ENCODE measurements around the gene ADAMTS3.
A peak's percentile ranks its signal among the peaks of the same experiment; 100 is the strongest.

ADAMTS3 gene

DNA sequence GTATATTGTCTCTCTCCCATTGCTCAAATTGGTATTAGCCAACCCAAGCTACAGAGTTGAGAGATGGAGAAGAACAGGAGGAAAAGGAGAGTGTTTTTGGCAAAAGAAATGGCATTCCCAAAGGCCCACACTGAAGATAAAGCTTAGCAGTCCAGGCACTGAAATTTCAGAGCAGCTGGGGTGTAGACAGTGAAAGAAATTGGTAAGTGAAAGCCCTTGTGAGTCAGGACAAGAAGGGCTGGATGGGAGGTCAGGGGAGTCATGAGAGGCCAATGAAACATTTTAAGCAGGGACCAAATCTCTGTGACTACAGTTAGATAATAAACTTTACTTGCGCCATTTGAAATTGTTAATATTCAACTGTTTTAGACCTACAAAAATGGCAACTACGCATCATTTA is 177.7 kb downstream of the ADAMTS3 start:
- TF ChIP-seq ESRRG (CRISPR knock-in tag; IDR thresholded peaks at IDR 0.05) (no peak), CSDC2 (CRISPR knock-in tag; IDR thresholded peaks at IDR 0.05) (no peak), SNAI2 (CRISPR knock-in tag; IDR thresholded peaks at IDR 0.05) (no peak), ISL1 (CRISPR knock-in tag; IDR thresholded peaks at IDR 0.05) (no peak), RARB (CRISPR knock-in tag; IDR thresholded peaks at IDR 0.05) (no peak), TOX (CRISPR knock-in tag; IDR thresholded peaks at IDR 0.05; ENCODE audit: borderline replicate concordance) (no peak), BACH2 (CRISPR knock-in tag; IDR thresholded peaks at IDR 0.05; ENCODE audit: borderline replicate concordance) (no peak), GLIS3 (CRISPR knock-in tag; IDR thresholded peaks at IDR 0.05) (no peak), PATZ1 (CRISPR knock-in tag; IDR thresholded peaks at IDR 0.05; ENCODE audit: borderline replicate concordance) (no peak), ZNF8 (CRISPR knock-in tag; IDR thresholded peaks at IDR 0.05) (no peak), ARNTL (CRISPR knock-in tag; IDR thresholded peaks at IDR 0.05; ENCODE audit: borderline replicate concordance, low read depth) (no peak), PPARA (CRISPR knock-in tag; IDR thresholded peaks at IDR 0.05; ENCODE audit: borderline replicate concordance) (no peak), OSR1 (CRISPR knock-in tag; IDR thresholded peaks at IDR 0.05) (no peak), ZNF565 (CRISPR knock-in tag; conservative IDR thresholded peaks at IDR 0.05; ENCODE audit: low read depth) (no peak), ZNF70 (CRISPR knock-in tag; IDR thresholded peaks at IDR 0.05) (no peak), ZFP3 (CRISPR knock-in tag; IDR thresholded peaks at IDR 0.05) (no peak)
- TF ChIP-seq, protein P1, sequence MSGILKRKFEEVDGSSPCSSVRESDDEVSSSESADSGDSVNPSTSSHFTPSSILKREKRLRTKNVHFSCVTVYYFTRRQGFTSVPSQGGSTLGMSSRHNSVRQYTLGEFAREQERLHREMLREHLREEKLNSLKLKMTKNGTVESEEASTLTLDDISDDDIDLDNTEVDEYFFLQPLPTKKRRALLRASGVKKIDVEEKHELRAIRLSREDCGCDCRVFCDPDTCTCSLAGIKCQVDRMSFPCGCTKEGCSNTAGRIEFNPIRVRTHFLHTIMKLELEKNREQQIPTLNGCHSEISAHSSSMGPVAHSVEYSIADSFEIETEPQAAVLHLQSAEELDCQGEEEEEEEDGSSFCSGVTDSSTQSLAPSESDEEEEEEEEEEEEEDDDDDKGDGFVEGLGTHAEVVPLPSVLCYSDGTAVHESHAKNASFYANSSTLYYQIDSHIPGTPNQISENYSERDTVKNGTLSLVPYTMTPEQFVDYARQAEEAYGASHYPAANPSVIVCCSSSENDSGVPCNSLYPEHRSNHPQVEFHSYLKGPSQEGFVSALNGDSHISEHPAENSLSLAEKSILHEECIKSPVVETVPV (CRISPR knock-in tag; IDR thresholded peaks at IDR 0.05) = no peak

GRCh38 chr4:72390409-72390808 is 178.6 kb downstream of the ADAMTS3 start:
- TF ChIP-seq POU6F1 (CRISPR knock-in tag; IDR thresholded peaks at IDR 0.05; ENCODE audit: borderline replicate concordance, low read depth) = peak; percentile 8; the same call in 1 of the 2 replicates
- no peak for TF ChIP-seq PATZ1 (CRISPR knock-in tag; IDR thresholded peaks at IDR 0.05; ENCODE audit: borderline replicate concordance)
- no peak for TF ChIP-seq PPARA (CRISPR knock-in tag; IDR thresholded peaks at IDR 0.05; ENCODE audit: borderline replicate concordance)
- no peak for TF ChIP-seq ZNF70 (CRISPR knock-in tag; IDR thresholded peaks at IDR 0.05)
- no peak for TF ChIP-seq OSR1 (CRISPR knock-in tag; IDR thresholded peaks at IDR 0.05)
- no peak for TF ChIP-seq ZNF8 (CRISPR knock-in tag; IDR thresholded peaks at IDR 0.05)
- TF ChIP-seq, protein P2, sequence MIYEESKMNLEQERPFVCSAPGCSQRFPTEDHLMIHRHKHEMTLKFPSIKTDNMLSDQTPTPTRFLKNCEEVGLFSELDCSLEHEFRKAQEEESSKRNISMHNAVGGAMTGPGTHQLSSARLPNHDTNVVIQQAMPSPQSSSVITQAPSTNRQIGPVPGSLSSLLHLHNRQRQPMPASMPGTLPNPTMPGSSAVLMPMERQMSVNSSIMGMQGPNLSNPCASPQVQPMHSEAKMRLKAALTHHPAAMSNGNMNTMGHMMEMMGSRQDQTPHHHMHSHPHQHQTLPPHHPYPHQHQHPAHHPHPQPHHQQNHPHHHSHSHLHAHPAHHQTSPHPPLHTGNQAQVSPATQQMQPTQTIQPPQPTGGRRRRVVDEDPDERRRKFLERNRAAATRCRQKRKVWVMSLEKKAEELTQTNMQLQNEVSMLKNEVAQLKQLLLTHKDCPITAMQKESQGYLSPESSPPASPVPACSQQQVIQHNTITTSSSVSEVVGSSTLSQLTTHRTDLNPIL (CRISPR knock-in tag; IDR thresholded peaks at IDR 0.05; ENCODE audit: low read depth) = no peak
- TF ChIP-seq ZC3H10 (CRISPR knock-in tag; IDR thresholded peaks at IDR 0.05) = no peak
- peak; percentile 67 for TF ChIP-seq ISL1 (CRISPR knock-in tag; IDR thresholded peaks at IDR 0.05)
- TF ChIP-seq GLIS3 (CRISPR knock-in tag; IDR thresholded peaks at IDR 0.05) = no peak
- TF ChIP-seq SNAI2 (CRISPR knock-in tag; IDR thresholded peaks at IDR 0.05) = no peak
- ATAC-seq = peak; percentile 87

More for the DNA sequence above, 177.7 kb downstream of the ADAMTS3 start:
- ATAC-seq = no peak

DNA sequence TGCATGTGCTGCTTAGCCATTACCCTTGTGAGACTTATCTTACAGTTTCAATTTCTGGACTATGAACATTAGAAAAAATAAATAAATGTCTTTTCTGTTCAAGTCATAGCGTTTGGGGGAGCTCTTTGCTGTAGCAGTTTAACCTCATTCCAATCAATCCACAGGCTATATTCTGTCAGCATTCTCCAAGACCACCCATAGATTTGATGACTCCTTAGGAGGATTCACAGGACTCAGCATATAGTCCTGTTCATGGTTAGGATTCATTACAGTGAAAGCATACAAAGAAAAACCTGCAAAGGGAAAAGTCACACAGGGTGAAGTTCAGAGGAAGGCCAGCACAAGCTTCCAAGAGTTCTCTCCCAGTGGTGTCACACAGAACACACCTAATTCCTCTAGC is 180.5 kb downstream of the ADAMTS3 start:
- no peak for ATAC-seq
- TF ChIP-seq GLIS3 (CRISPR knock-in tag; IDR thresholded peaks at IDR 0.05) = no peak
- TF ChIP-seq ZC3H10 (CRISPR knock-in tag; IDR thresholded peaks at IDR 0.05) = no peak
- no peak for TF ChIP-seq TCF4 (CRISPR knock-in tag; IDR thresholded peaks at IDR 0.05; ENCODE audit: borderline replicate concordance)
- no peak for TF ChIP-seq ZNF565 (CRISPR knock-in tag; conservative IDR thresholded peaks at IDR 0.05; ENCODE audit: low read depth)
- no peak for TF ChIP-seq CSDC2 (CRISPR knock-in tag; IDR thresholded peaks at IDR 0.05)
- TF ChIP-seq POU6F1 (CRISPR knock-in tag; IDR thresholded peaks at IDR 0.05; ENCODE audit: borderline replicate concordance, low read depth) = no peak
- TF ChIP-seq ZFP3 (CRISPR knock-in tag; IDR thresholded peaks at IDR 0.05) = no peak
- TF ChIP-seq ZFP30 (CRISPR knock-in tag; IDR thresholded peaks at IDR 0.05) = no peak
- TF ChIP-seq ARNTL (CRISPR knock-in tag; IDR thresholded peaks at IDR 0.05; ENCODE audit: borderline replicate concordance, low read depth) = no peak
- TF ChIP-seq, protein P3, sequence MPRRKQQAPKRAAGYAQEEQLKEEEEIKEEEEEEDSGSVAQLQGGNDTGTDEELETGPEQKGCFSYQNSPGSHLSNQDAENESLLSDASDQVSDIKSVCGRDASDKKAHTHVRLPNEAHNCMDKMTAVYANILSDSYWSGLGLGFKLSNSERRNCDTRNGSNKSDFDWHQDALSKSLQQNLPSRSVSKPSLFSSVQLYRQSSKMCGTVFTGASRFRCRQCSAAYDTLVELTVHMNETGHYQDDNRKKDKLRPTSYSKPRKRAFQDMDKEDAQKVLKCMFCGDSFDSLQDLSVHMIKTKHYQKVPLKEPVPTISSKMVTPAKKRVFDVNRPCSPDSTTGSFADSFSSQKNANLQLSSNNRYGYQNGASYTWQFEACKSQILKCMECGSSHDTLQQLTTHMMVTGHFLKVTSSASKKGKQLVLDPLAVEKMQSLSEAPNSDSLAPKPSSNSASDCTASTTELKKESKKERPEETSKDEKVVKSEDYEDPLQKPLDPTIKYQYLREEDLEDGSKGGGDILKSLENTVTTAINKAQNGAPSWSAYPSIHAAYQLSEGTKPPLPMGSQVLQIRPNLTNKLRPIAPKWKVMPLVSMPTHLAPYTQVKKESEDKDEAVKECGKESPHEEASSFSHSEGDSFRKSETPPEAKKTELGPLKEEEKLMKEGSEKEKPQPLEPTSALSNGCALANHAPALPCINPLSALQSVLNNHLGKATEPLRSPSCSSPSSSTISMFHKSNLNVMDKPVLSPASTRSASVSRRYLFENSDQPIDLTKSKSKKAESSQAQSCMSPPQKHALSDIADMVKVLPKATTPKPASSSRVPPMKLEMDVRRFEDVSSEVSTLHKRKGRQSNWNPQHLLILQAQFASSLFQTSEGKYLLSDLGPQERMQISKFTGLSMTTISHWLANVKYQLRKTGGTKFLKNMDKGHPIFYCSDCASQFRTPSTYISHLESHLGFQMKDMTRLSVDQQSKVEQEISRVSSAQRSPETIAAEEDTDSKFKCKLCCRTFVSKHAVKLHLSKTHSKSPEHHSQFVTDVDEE (CRISPR knock-in tag; IDR thresholded peaks at IDR 0.05) = no peak
- TF ChIP-seq, protein P1 (CRISPR knock-in tag; IDR thresholded peaks at IDR 0.05) = no peak

Data from SK-N-SH treated with all-trans-retinoic acid at 6 μM for 48 hours (cell line).